ENCODE results near the gene ABHD14A.

- TF ChIP-seq POLR2A (IDR thresholded peaks at IDR 0.05) (no peak), CTCF (IDR thresholded peaks at IDR 0.05) (no peak), EP300 (IDR thresholded peaks at IDR 0.05) (no peak), POLR2AphosphoS5 (IDR thresholded peaks at IDR 0.05) (no peak)
Measured at GRCh38 chr3:52015438-52016228, 40.8 kb downstream of the ABHD14A start.
